GM18519 (cell line): ENCODE data around the gene RASIP1.
A peak's percentile ranks its signal among the peaks of the same experiment; 100 is the strongest.
"Not testable (repeated sequence)": the region's sequence is repeated elsewhere in the genome, so short reads cannot be mapped to it uniquely, and the experiment has no call there.

ENCODE experiments used
- ATAC-seq: cut with Tn5 transposase; IDR thresholded peaks from one replicate; pipeline ENCODE4 v1.9.1; 2021; ENCODE audit warnings: mild to moderate bottlenecking, moderate library complexity; ENCODE audit not compliant: unreplicated experiment, low FRiP score

The RASIP1 gene

DNA sequence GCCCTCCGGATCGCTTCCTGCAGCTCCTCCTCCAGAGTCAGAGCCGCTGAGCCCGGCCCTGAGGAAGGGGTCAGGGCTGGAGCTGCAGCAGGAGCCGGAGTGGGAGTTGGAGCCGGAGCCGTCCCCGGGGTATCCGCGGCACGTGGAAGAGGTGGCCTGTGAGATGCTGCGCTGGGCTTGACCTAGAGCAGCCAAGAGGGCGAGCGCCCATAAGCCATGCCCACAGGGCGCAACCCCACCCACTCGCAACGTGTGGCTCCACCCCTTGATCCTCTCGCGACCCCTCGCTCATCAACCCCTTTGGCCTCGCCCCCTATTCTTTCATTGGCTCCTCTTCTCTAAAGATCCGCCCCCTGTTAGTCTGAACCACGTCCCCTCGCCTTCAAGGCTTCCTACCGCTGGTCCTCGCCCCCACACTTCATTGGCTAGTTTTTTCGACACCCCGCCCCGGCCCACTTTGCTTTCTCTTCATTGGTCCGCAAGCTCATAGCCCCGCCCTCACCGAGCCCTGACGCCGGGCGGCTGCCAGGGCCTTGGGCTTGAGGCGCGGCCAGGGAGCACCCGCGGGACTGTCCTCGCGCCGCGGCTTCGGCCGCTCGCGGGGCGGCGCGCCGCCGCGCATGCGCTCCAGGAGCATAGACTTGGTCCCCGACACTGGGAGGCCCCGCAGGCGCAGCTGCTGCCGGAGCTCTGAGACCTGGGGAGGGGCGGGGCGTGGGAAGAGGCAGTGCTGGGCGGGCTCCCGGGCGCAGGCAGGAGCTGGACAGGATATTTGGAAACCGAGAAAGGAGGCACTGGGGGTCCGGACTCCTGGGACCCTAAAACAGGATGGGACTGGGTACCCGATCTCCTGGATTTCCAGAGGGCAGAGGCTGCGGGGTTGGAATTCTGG, 26.3 kb downstream of the RASIP1 start:
- peak; percentile 72 for ATAC-seq

DNA sequence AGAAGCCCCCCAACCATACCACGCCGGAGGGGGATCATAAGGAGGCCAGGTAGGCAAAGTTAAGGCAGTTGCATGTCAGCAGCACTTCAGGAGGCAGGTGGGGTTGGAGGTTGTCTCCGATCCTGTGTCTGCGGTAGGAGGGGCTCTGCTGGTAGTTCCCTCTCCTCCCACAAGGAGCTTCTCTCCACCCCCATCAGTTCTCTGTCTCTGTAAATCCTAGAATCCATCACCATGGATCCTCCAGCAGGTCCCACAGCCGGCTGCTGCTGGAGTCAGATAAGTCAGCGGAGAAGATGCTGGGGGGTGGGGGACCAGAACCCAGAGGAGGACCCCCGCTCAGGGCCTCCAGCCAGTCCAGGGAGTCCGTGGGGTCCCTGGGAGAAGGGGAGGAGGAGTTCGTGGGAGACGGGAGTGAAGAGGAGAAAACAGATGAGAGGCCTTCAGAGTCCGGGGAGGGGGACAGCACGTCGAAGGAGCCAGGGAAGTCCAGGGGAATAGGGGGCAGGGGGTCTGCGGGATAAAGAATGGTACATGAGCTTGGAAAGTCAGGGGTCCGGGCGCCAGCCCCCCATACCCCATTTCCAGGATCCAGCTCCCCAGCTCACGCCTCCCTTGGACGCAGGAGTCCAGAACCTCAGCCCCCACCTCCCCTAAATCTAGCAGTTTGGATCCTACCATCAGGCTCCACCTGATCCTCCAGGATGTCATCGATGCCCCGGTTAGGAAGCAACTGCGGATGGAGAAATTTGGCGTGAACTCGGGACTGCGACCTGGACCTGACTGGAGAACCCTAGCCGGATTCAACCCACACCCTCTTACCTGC, 27.2 kb downstream of the RASIP1 start:
- no peak for ATAC-seq

DNA sequence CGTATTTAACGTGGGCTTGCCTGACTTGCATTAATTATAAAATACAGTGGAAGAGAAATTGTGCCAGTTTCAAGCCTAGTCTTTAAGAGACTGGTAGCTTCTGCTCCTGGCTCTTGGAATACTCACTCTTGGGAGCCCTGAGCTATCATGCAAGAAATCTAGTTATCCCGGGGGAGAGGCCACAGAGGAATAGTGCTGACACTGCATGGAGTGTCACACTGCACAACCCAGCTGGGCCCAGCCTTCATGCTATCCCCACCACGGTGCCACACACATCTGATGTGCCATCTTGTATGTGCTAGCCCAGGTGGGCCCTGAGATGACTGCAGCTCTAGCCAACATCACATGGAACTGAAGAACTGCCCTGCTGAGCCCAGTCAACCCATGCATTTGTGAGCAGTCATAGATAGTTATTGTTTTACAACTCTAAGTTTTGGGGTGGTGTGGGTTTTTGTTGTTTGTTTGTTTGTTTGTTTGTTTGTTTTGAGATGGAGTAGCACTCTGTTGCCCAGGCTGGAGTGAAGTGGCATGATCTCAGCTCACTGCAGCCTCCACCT, 29.2 kb downstream of the RASIP1 start:
- no peak for ATAC-seq

DNA sequence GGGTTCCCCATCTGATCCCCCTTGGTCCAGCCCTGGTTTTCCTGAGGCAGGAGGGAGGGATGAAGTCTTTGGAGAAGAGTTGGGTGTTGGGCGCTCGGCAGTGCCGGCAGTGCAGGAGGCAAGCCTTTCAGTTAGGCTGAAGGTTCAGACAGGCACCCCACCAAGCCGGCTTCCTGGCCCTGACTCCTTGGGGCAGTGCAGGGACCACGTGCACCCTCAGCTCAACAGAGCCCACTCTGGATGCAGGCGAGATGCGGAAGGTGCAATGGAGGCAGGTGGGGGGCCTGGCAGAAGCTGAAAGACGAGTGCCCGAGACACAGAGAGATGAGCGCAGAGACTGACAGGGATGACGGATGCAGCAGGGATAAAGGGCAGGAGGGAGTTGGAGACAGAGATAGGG, 31.9 kb downstream of the RASIP1 start:
- no peak for ATAC-seq

DNA sequence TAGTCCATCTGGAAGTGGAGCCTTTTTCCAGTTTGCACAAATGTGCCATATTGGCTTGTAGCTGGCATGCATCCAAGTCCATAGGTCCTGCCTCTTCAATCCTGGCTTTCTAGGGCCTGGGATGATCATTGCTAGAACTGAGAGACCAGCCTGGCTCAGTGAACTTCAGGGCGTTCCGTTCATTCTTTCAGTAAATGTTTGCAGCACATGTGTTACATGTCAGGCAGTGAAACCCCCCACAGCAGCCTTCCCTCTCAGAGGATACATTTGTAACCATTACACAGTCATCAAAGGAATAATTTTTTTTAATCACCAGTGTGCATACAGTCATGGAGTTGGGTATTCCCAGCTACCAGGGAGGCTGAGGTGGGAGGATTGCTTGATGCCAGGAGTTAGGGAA, 35.0 kb downstream of the RASIP1 start:
- ATAC-seq: no peak

DNA sequence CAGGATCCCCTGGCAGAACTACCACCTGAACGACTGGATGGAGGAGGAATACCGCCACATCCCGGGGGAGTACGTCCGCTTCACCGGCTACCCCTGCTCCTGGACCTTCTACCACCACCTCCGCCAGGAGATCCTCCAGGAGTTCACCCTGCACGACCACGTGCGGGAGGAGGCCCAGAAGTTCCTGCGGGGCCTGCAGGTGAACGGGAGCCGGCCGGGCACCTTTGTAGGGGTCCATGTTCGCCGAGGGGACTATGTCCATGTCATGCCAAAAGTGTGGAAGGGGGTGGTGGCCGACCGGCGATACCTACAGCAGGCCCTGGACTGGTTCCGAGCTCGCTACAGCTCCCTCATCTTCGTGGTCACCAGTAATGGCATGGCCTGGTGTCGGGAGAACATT, 37.1 kb downstream of the RASIP1 start:
- ATAC-seq: no peak

DNA sequence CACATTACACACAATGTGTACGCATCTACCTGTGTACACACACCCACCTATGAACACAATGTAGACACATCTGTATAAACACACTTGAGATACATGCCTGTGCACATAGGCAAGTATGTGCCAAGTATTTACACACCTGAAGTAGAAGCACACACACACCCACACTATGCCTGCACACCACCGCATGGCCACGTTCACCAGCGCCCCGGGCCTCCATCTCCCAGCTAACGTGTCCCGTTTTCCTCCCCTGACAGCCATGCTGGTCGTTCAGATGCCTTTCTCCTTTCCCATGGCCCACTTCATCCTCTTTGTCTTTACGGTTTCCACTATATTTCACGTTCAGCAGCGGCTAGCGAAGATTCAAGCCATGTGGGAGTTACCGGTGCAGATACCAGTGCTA, 37.7 kb downstream of the RASIP1 start:
- no peak for ATAC-seq

DNA sequence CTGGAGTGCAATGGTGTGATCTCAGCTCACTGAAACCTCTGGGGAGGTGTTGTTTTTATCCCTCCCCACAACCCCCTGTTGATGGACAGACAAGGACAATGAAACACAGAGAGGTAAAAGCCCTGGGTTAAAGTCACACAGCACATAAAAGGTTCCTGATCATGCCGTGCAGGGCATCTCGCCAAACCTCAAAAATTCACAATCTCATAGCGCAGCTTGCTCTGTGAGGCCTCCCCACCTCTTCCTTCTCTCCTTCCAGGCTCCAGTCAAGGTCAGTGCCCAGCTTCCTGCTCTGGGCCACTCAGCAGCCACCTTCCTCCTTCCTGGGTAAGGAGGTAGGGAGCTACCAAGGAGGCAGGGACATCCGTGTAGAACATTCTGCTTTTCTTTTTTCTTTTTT, 42.4 kb downstream of the RASIP1 start:
- no peak for ATAC-seq

DNA sequence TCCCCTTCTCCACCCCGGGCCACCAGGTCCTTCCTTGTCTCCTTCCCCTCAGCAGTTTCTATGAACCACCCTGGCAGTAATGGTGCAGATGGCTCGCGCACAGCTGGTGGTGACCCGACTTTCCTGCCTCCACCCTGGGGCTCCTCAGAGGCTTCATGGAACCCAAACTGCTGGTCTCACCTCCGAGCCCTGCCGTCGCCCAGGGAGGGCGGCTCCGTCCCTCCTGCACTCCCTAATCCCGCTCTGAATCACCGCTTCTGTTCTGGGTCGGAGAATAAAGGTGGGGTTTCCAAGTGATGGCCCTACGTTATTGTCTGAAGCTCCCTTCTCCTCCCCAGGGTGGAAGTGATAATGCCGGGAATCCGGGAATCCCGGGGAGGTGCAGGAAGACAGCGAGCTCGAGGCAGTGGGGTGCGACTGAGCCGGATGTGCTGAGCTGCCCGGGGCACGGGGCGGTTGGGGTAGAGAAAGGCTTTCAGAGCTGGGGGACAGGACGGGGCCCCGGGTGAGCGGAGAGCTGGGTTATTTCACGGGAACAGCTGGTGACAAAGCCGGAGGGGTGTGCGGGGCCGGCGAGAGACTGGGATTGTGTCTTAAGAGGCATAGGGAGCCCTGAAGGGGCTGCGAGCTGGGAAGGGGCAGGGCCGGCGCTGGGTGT, 43.9 kb downstream of the RASIP1 start:
- ATAC-seq: no peak

DNA sequence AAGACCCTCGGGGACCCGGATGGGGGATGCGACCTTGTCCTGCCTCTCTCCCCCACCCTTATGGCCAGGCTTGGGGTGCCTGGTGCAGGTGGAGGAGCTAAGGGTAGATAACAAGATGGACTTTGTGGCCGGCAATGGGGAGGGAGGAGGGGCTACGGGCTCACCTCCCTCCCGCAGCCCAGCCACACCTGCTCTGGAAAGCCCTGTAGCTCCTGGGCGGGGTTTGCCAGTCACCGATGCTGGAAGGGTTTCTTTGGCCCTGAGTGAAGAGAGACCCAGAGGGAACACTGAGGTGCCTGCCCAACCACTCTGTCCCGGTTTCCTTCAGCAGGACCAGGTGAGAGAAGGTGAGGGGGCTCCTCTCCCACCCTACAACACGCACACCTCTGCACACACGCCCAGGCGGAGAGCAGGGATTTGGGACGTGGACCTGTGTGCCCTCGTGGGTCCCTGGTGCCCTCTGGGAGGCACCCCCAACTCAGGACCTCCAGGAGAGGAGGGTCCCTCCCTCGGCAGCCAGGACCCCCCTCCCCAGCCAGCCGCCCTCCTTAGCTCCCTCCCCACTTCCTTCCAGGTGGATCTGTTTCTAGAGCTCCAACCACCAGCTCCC, 44.6 kb downstream of the RASIP1 start, which contains the start of gene FUT2:
Gene FUT2, plus strand, starts transcription at position 229 of the 610 bp plus-strand sequence. CDS start 6,986 bp downstream, outside the sequence.
- ATAC-seq: no peak

DNA sequence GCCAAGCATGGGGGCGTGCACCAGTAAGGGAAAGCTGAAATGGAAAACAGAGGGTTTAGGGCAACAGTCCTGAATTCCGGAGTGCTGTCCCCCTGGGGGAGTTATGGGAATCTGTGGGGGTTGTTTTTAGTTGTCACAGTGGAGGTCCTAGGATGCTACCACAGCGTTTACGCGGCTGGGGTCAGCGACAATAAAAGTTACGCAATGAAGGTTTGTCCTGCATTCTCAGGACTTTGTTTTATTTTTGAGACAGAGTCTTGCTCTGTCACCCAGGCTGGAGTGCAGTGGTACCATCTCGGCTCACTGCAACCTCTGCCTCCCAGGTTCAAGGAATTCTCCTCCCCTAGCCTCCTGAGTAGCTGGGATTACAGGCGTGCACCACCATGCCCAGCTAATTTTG, 46.8 kb downstream of the RASIP1 start:
- not testable (repeated sequence) for ATAC-seq

DNA sequence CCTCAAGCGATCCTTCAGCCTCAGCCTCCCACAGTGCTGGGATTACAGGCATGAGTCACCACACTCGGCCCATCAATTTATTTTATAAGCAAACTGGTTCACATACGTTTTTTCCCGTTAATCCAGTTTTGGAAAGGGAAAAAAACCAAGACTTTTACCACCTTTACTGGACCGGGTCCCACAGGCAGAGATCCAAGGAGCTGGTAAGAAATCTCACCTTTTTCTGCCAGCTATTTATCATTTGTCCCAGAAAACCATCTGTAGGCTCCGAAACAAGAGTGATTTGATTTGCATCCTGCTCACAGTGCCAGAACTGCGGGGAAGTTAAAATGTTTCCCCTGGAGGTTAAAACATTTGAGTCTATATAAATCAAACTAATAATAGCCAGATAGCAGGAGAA, 51.0 kb downstream of the RASIP1 start:
- no peak for ATAC-seq

DNA sequence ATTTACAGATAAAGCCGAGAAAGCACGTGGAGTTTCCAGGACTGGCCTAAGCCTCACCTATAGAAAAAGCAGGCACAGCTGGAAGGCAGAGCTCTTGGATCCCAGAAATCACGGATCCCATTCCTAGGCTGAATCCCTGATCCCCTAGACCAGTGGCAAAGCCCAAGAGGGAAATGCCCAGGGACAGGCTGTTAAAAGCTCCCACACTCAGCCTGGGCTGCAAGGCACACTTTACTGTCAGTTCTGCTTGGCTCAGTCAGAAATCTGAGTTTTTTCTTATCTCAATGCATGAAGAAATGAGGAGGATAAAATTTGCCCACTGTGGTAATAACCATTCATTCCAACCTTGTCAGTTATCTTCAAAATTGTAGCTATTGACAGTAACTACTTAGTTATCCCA, 52.6 kb downstream of the RASIP1 start:
- no peak for ATAC-seq

DNA sequence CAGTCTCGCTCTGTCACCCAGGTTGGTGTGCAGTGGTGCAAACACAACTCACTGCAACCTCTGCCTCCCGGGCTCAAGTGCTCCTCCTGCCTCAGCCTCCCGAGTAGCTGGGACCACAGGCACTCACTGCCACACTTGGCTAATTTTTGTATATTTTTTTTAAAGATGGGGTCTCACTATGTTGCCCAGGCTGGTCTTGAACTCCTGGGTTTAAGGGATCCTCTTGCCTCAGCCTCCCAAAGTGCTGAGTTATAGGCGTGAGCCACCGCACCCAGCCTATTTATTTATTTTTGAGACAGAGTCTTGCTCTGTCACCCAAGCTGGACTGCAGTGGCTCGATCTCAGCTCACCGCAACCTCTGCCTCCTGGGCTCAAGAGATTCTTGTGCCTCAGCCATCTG, 53.8 kb downstream of the RASIP1 start:
- ATAC-seq: not testable (repeated sequence)

DNA sequence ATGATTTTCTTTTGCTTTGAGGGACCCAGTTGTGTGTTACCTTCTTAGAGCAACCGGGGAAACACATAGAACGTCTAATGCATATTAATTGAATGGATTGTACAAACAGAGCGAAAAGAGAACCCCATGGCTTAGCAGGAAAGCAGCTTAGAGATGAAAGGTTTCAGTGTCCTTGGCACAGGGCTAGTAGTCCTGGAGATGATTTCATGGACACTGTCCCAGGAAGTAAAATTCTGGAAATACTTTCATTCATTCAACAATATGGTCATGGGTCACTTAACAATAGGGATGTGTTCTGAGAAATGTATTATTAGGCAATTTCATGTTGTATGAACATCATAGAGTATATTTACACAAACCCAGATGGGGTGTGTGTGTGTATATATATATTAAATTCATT, 54.3 kb downstream of the RASIP1 start:
- ATAC-seq: no peak

DNA sequence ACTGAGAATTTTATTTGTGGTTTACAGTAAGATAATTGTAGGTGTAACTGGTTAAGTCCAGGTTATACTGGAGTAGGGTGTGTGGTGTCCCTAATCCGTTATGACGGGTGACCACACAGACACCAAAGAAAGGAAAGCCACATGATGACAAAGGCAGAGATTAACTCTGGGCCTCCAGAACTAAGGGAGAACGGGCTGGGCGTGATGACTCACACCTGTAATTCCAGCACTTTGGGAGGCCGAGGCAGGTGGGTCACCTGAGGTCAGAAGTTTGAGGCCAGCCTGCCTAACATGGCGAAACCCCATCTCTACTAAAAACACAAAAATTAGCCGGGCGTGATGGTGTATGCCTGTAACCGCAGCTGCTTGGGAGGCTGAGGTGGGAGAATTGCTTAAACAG, 54.8 kb downstream of the RASIP1 start:
- no peak for ATAC-seq

DNA sequence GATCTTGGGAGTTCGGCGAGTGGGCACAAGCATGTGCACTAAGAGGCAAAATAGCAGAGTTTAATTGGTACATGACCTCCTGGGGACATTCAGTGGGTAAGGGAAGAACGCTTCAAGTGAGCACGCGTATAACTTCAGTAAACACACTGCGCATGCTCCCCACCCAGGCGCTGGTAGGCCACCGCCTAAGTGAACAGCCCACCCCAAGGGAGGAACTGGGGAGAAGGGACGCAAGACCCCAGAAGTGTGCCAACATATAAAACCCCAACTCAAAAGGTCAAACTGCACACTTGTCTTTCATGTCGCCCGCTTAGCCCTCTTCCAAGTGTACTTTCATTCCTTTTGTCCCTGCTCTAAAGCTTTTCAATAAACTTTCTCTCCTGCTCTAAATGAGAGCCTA, 57.1 kb downstream of the RASIP1 start:
- ATAC-seq: no peak

DNA sequence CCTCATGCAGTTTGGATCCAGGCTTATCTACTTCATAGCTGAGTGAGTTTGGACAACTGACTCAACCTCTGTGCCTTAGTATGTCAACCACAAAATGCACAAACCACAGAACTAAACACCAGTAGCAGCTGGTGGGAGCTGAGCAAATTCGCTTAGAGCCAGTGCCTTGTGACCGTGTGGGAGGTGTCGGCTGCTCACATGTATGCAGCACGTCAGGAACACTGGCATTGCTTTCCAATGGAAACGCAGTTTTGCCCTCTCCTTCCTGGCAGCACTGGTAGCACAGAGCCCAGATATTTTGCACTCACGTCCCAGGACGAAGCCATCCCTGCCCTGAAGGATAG, 59.3 kb downstream of the RASIP1 start:
- no peak for ATAC-seq

DNA sequence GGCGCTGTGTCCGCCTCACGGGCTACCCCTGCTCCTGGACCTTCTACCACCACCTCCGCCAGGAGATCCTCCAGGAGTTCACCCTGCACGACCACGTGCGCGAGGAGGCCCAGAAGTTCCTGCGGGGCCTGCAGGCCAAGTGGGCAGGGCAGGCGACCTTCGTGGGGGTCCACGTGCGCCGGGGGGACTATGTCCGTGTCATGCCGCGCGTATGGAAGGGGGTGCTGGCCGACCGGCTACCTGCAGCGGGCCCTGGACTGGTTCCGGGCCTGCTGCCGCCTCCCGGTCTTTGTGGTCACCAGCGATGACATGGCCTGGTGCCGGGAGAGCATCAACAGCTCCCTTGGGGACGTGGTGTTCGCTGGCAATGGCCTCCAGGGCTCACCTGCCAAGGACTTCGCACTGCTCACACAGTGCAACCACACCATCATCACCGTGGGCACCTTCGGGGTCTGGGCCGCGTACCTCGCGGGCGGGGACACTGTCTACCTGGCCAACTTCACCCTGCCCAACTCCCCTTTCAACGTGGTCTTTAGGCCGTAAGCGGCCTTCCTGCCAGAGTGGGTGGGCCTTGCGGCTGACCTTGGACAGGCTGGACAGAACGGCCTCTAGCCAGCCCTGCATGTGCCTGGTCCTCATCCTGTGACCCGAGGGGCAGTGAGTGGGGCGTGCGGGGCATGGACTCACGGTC, 59.8 kb downstream of the RASIP1 start:
- no peak for ATAC-seq

DNA sequence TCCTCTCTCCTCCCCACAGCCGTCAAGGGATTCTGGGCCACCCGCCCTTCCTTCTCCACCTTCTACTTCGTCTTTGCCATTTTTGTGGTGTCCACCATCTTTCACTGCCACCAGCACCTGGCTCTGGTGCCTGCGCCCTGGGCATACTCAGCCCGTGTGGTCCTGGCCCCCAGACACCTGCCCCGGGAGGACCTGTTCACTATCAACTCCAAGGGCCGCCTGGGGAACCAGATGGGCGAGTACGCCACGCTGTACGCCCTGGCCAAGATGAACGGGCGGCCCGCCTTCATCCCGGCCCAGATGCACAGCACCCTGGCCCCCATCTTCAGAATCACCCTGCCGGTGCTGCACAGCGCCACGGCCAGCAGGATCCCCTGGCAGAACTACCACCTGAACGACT, 60.4 kb downstream of the RASIP1 start:
- ATAC-seq: not testable (repeated sequence)
